ENCODE measurements around the gene TAS2R1.

TAS2R1 gene

GRCh38 chr5:9582406-9582805 lies 47.7 kb downstream of the TAS2R1 start:
- no peak for FAIRE-seq
